Measurements from ENCODE around the gene PTER. TPM values are rescaled to one million over a fixed set of nuclear protein-coding genes. Genes with fewer than 3 reads are reported as not detected.

PTER gene
- total RNA-seq, 3 donors from 2014 or later (not counting 1 experiment from before 2014, with no cell fraction given), result 12.8 to 21.9 (median 21.5) TPM

- Histone ChIP-seq H3K27ac (ENCODE audit: low read length) (no peak overlapping the region), H3K36me3 (ENCODE audit: control insufficient read depth, insufficient read depth, low read length) (peaks cover 4% of the 10 kb centered on the region), H3K4me1 (ENCODE audit: control insufficient read depth, insufficient read depth, low read length) (peaks cover 13% of the 10 kb centered on the region), H3K4me3 (ENCODE audit: low read length) (no peak overlapping the region), H3K27me3 (ENCODE audit: control insufficient read depth, insufficient read depth, low read length) (no peaks in the 10 kb centered on the region), H3K9me3 (ENCODE audit: control insufficient read depth, insufficient read depth, low read length) (no peaks in the 10 kb centered on the region)
- Mint-ChIP-seq H3K36me3 (no peaks in the 10 kb centered on the region), H3K9me3 (no peaks in the 10 kb centered on the region), H3K4me3 (no peak overlapping the region), H3K27me3 (ENCODE audit: low read depth in 2 of 2) (no peaks in the 10 kb centered on the region), H3K27ac (peak overlapping the region; percentile 7 to 10), H3K4me1 (peaks cover 44 to 57% of the 10 kb centered on the region in 2 donors)
- WGBS (ENCODE audit: insufficient coverage), result 44% methylated on average over 1 of the region's 1 CpG
- ATAC-seq (peak; percentile 31 to 79 (median 52)), DNase-seq (no peak)
- no peak for TF ChIP-seq CTCF (IDR thresholded peaks at IDR 0.05)
- intact Hi-C loops (cut with micrococcal nuclease), result no loop called here
Measured at GRCh38 chr10:16442914-16443313, 6.1 kb downstream of the PTER start.

GRCh38 chr10:16445770-16446469 is 9.1 kb downstream of the PTER start:
- 94% methylated on average over 6 of the region's 9 CpGs for WGBS (ENCODE audit: insufficient coverage)
- Histone ChIP-seq H3K27ac (ENCODE audit: low read length) (no peak overlapping the region), H3K4me1 (ENCODE audit: control insufficient read depth, insufficient read depth, low read length) (no peaks in the 10 kb centered on the region), H3K27me3 (ENCODE audit: control insufficient read depth, insufficient read depth, low read length) (no peaks in the 10 kb centered on the region), H3K4me3 (ENCODE audit: low read length) (no peak overlapping the region), H3K9me3 (ENCODE audit: control insufficient read depth, insufficient read depth, low read length) (no peaks in the 10 kb centered on the region), H3K36me3 (ENCODE audit: control insufficient read depth, insufficient read depth, low read length) (peaks cover 4% of the 10 kb centered on the region)
- peaks cover 37 to 43% of the 10 kb centered on the region in 2 donors for H3K4me1 Mint-ChIP-seq
- H3K36me3 Mint-ChIP-seq, result no peaks in the 10 kb centered on the region
- H3K27me3 Mint-ChIP-seq (ENCODE audit: low read depth in 2 of 2), result no peaks in the 10 kb centered on the region
- H3K27ac Mint-ChIP-seq, result no peak overlapping the region
- H3K9me3 Mint-ChIP-seq, result no peaks in the 10 kb centered on the region
- intact Hi-C loops (cut with micrococcal nuclease), result no loop called here
- no peak for TF ChIP-seq CTCF (IDR thresholded peaks at IDR 0.05)
- no peak for ATAC-seq
- no peak overlapping the region for H3K4me3 Mint-ChIP-seq
- DNase-seq, result no peak

GRCh38 chr10:16449454-16449853 is 12.6 kb downstream of the PTER start:
- no peaks in the 10 kb centered on the region for H3K9me3 ChIP-seq (ENCODE audit: control insufficient read depth, insufficient read depth, low read length)
- H3K27me3 ChIP-seq (ENCODE audit: control insufficient read depth, insufficient read depth, low read length), result no peaks in the 10 kb centered on the region
- no peak overlapping the region for H3K27ac ChIP-seq (ENCODE audit: low read length)
- no peak overlapping the region for H3K4me3 ChIP-seq (ENCODE audit: low read length)
- no peaks in the 10 kb centered on the region for H3K27me3 Mint-ChIP-seq (ENCODE audit: low read depth in 2 of 2)
- no peaks in the 10 kb centered on the region for H3K9me3 Mint-ChIP-seq
- H3K27ac Mint-ChIP-seq, result no peak overlapping the region
- H3K4me1 Mint-ChIP-seq, result peaks cover 12 to 22% of the 10 kb centered on the region in 2 donors
- no peak for TF ChIP-seq CTCF (IDR thresholded peaks at IDR 0.05)
- intact Hi-C loops (cut with micrococcal nuclease), result no loop called here
- WGBS (ENCODE audit: insufficient coverage), result 96% methylated on average over 5 of the region's 5 CpGs
- no peaks in the 10 kb centered on the region for H3K4me1 ChIP-seq (ENCODE audit: control insufficient read depth, insufficient read depth, low read length)
- no peak for ATAC-seq
- no peak for DNase-seq
- H3K36me3 Mint-ChIP-seq, result no peaks in the 10 kb centered on the region
- peaks cover 4% of the 10 kb centered on the region for H3K36me3 ChIP-seq (ENCODE audit: control insufficient read depth, insufficient read depth, low read length)
- H3K4me3 Mint-ChIP-seq, result no peak overlapping the region
